NB4 (cell line): ENCODE results near the gene SLC25A21.

Experiments
- CTCF ChIP-seq: IDR thresholded peaks from one replicate; pipeline ENCODE4 v1.5.1; 2012; ENCODE audit warnings: low read depth, low read length
- MAX ChIP-seq: IDR thresholded peaks from 2 replicates; pipeline ENCODE4 v1.6.1; 2011; ENCODE audit warnings: low read depth, low read length

GRCh38 chr14:36857842-36858445 is 314.5 kb downstream of the SLC25A21 start:
- TF ChIP-seq MAX: no peak
- TF ChIP-seq CTCF: no peak
